Suprapubic skin (tissue), 4 donors: ENCODE data around the gene GGACT. TPM values are rescaled to one million over a fixed set of nuclear protein-coding genes. Genes with fewer than 3 reads are reported as not detected.
A peak's percentile ranks its signal among the peaks of the same experiment; 100 is the strongest.

Experiments
- DNase-seq, 2 donors: peaks; one replicate each; pipeline ENCODE4 v3.0.0-alpha.2; 2019; ENCODE audit warnings: low spot score in 2 of 2
- H3K27ac ChIP-seq: fragments of 200-600 bp; sonication (generic); one replicate; pipeline ENCODE4 v1.5.1; 2019
- H3K27me3 ChIP-seq: fragments of 200-600 bp; sonication (generic); one replicate; pipeline ENCODE4 v1.5.1; 2019
- H3K36me3 ChIP-seq: fragments of 200-600 bp; sonication (generic); one replicate; pipeline ENCODE4 v1.5.1; 2019
- H3K4me1 ChIP-seq: fragments of 200-600 bp; sonication (generic); one replicate; pipeline ENCODE4 v1.5.1; 2019
- H3K4me3 ChIP-seq: fragments of 200-600 bp; sonication (generic); one replicate; pipeline ENCODE4 v1.5.1; 2019; ENCODE audit warnings: mild to moderate bottlenecking
- H3K9me3 ChIP-seq: fragments of 200-600 bp; sonication (generic); one replicate; pipeline ENCODE4 v1.5.1; 2019
- CTCF ChIP-seq, 2 donors: fragments of 200-600 bp in 1 of 2; fragments of 450-650 bp in 1 of 2; sonication (generic) in 1 of 2; IDR thresholded peaks; one replicate each; pipeline ENCODE4 v1.5.1; 2016 to 2019; ENCODE audit warnings: antibody characterized with exemption in 2 of 2, mild to moderate bottlenecking in 1 of 2, moderate library complexity in 1 of 2
- EP300 ChIP-seq: sonication (generic); formaldehyde crosslinking; IDR thresholded peaks from one replicate; pipeline ENCODE4 v1.6.1; 2017; ENCODE audit warnings: antibody characterized with exemption
- POLR2A ChIP-seq, 2 donors: fragments of 450-650 bp; IDR thresholded peaks; one replicate each; pipeline ENCODE4 v1.6.1; 2017; ENCODE audit warnings: antibody characterized with exemption in 2 of 2, mild to moderate bottlenecking in 2 of 2, moderate library complexity in 2 of 2
- POLR2AphosphoS5 ChIP-seq, 3 donors: sonication (generic); formaldehyde crosslinking; IDR thresholded peaks; one replicate each; pipeline ENCODE4 v1.6.1; 2017; ENCODE audit warnings: antibody characterized with exemption in 3 of 3
- WGBS: methylation state at CpG from one replicate; pipeline ENCODE4 v1.1.5; 2018; 5-methylcytosine and 5-hydroxymethylcytosine counted together
- total RNA-seq, 4 donors: library from RNA; depleted of rRNA; stranded (reverse); fragments of >200 nt; gene quantifications; one replicate each; pipeline ENCODE4 v1.1.0, GENCODE V29; 2016

Gene GGACT
- total RNA-seq, 4 donors from 2014 or later = 1.5 to 4.2 (median 3.6) TPM

- Histone ChIP-seq H3K4me1 (peaks cover 9% of the 10 kb centered on the region), H3K27me3 (no peaks in the 10 kb centered on the region), H3K9me3 (no peaks in the 10 kb centered on the region), H3K27ac (peak overlapping the region; percentile 64), H3K36me3 (no peaks in the 10 kb centered on the region), H3K4me3 (no peak overlapping the region)
- 89% methylated on average over 8 of the region's 8 CpGs for WGBS
- DNase-seq = no peak
- TF ChIP-seq EP300 = no peak
- no peak for TF ChIP-seq POLR2A (IDR thresholded peaks at IDR 0.05)
- no peak for TF ChIP-seq CTCF (IDR thresholded peaks at IDR 0.05)
- no peak for TF ChIP-seq POLR2AphosphoS5 (IDR thresholded peaks at IDR 0.05)
Observed at GRCh38 chr13:100559886-100560285, 28.7 kb downstream of the GGACT start.

- no peak for DNase-seq
- no peaks in the 10 kb centered on the region for H3K36me3 ChIP-seq
- H3K4me1 ChIP-seq = peaks cover 11% of the 10 kb centered on the region
- no peaks in the 10 kb centered on the region for H3K27me3 ChIP-seq
- no peak overlapping the region for H3K4me3 ChIP-seq
- H3K27ac ChIP-seq = no peak overlapping the region
- TF ChIP-seq POLR2A (IDR thresholded peaks at IDR 0.05) (no peak), EP300 (no peak), POLR2AphosphoS5 (IDR thresholded peaks at IDR 0.05) (no peak), CTCF (IDR thresholded peaks at IDR 0.05) (no peak)
- WGBS = 93% methylated on average over 11 of the region's 11 CpGs
- no peaks in the 10 kb centered on the region for H3K9me3 ChIP-seq
Observed at GRCh38 chr13:100552755-100553154, 35.8 kb downstream of the GGACT start.

- H3K27ac ChIP-seq = no peak overlapping the region
- no peak overlapping the region for H3K4me3 ChIP-seq
- 93% methylated on average over 9 of the region's 9 CpGs for WGBS
- no peaks in the 10 kb centered on the region for H3K27me3 ChIP-seq
- H3K4me1 ChIP-seq = peaks cover 39% of the 10 kb centered on the region
- no peak for DNase-seq
- TF ChIP-seq POLR2A (IDR thresholded peaks at IDR 0.05) (no peak), CTCF (IDR thresholded peaks at IDR 0.05) (no peak), POLR2AphosphoS5 (IDR thresholded peaks at IDR 0.05) (no peak), EP300 (no peak)
- H3K36me3 ChIP-seq = no peaks in the 10 kb centered on the region
- H3K9me3 ChIP-seq = no peaks in the 10 kb centered on the region
Observed at GRCh38 chr13:100549316-100549715, 39.3 kb downstream of the GGACT start.

GRCh38 chr13:100547791-100548201 is 40.8 kb downstream of the GGACT start:
- no peaks in the 10 kb centered on the region for H3K36me3 ChIP-seq
- DNase-seq = no peak
- peak overlapping the region; percentile 52 for H3K27ac ChIP-seq
- H3K4me1 ChIP-seq = peaks cover 44% of the 10 kb centered on the region
- H3K4me3 ChIP-seq = no peak overlapping the region
- no peaks in the 10 kb centered on the region for H3K9me3 ChIP-seq
- H3K27me3 ChIP-seq = no peaks in the 10 kb centered on the region
- WGBS = 32% methylated on average over 9 of the region's 9 CpGs
- TF ChIP-seq CTCF (IDR thresholded peaks at IDR 0.05) (no peak), EP300 (no peak), POLR2AphosphoS5 (IDR thresholded peaks at IDR 0.05) (peak in 1 of 3 donors; percentile 51)

GRCh38 chr13:100546713-100547405 is 41.7 kb downstream of the GGACT start:
- no peak for TF ChIP-seq EP300
- TF ChIP-seq POLR2AphosphoS5 (IDR thresholded peaks at IDR 0.05) = no peak
- TF ChIP-seq CTCF (IDR thresholded peaks at IDR 0.05) = no peak
- no peak for TF ChIP-seq POLR2A (IDR thresholded peaks at IDR 0.05)
- 83% methylated on average over 19 of the region's 21 CpGs for WGBS
- no peaks in the 10 kb centered on the region for H3K9me3 ChIP-seq
- H3K36me3 ChIP-seq = no peaks in the 10 kb centered on the region
- peak in 1 of 2 donors; percentile 52 for DNase-seq
- H3K27ac ChIP-seq = peak overlapping the region; percentile 52
- H3K27me3 ChIP-seq = no peaks in the 10 kb centered on the region
- peaks cover 53% of the 10 kb centered on the region for H3K4me1 ChIP-seq
- no peak overlapping the region for H3K4me3 ChIP-seq
